ENCODE measurements around the gene LMAN2.
"Not testable (repeated sequence)": the region's sequence is repeated elsewhere in the genome, so short reads cannot be mapped to it uniquely, and the experiment has no call there.

GRCh38 chr5:177343000-177343399 lies 8.5 kb downstream of the LMAN2 start:
- TF ChIP-seq, protein P1, sequence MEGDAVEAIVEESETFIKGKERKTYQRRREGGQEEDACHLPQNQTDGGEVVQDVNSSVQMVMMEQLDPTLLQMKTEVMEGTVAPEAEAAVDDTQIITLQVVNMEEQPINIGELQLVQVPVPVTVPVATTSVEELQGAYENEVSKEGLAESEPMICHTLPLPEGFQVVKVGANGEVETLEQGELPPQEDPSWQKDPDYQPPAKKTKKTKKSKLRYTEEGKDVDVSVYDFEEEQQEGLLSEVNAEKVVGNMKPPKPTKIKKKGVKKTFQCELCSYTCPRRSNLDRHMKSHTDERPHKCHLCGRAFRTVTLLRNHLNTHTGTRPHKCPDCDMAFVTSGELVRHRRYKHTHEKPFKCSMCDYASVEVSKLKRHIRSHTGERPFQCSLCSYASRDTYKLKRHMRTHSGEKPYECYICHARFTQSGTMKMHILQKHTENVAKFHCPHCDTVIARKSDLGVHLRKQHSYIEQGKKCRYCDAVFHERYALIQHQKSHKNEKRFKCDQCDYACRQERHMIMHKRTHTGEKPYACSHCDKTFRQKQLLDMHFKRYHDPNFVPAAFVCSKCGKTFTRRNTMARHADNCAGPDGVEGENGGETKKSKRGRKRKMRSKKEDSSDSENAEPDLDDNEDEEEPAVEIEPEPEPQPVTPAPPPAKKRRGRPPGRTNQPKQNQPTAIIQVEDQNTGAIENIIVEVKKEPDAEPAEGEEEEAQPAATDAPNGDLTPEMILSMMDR (IDR thresholded peaks at IDR 0.05; ENCODE audit: low read length) = not testable (repeated sequence)
- not testable (repeated sequence) for TF ChIP-seq EZH2 (optimal IDR thresholded peaks at IDR 0.05; ENCODE audit: low read depth, low read length); EZH2phosphoT487 (IDR thresholded peaks at IDR 0.05; ENCODE audit: low read length)
